SH-SY5Y (cell line): ENCODE results near the gene MYRF.
A peak's percentile ranks its signal among the peaks of the same experiment; 100 is the strongest.

ENCODE experiments used
- GATA2 ChIP-seq: IDR thresholded peaks from 2 replicates; pipeline ENCODE4 v1.6.1; 2011; ENCODE audit warnings: mild to moderate bottlenecking, low read depth, low read length
- GATA3 ChIP-seq: IDR thresholded peaks from 2 replicates; pipeline ENCODE4 v1.6.1; 2011; ENCODE audit warnings: low read depth, mild to moderate bottlenecking, low read length, moderate library complexity

The MYRF gene

GRCh38 chr11:61778357-61778886, 26.0 kb downstream of the MYRF start:
- TF ChIP-seq GATA3 (no peak), GATA2 (no peak)

GRCh38 chr11:61778920-61779650, 26.6 kb downstream of the MYRF start:
- no peak for TF ChIP-seq GATA3
- TF ChIP-seq GATA2 = no peak

GRCh38 chr11:61779666-61780525, 27.5 kb downstream of the MYRF start:
- no peak for TF ChIP-seq GATA2
- no peak for TF ChIP-seq GATA3

GRCh38 chr11:61780581-61781162, 28.2 kb downstream of the MYRF start:
- TF ChIP-seq GATA3 (no peak), GATA2 (no peak)

DNA sequence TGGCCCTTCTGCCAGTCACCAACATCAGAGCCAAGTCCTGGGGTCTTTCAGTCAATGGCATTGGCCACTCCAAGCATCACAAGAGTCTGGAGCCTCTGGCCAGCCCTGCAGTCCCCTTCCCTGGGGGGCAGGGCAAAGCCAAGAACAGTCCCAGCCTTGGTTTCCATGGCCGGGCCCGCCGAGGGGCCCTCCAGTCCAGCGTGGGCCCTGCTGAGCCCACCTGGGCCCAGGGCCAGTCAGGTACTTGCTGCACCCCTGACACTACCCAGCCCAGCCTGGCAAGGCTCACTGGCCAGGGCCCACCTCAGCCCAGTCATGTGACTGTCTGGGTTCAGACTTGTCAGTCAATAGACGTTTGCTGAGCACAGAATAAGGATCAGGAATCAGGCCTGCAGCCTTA, 29.1 kb downstream of the MYRF start:
- TF ChIP-seq GATA3 = no peak
- no peak for TF ChIP-seq GATA2

DNA sequence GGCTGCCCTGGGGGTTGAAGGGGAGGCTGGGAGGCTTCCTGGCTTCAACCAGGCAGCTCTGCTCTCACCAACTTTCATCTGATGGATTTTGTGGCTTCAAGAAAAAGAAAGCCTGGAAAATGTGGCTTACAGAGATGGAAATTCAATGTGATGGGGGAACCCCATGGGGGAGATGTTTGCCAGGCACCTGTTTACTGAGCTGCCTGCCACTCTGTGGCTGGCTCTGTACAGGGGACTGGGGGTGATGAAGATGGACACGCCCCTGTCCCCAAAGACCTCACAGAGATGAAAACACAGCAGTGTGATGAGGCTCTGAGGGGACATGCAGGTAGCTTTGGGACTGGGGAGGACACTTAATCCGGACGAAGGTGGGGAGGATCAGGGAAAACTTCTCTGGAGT, 29.9 kb downstream of the MYRF start:
- no peak for TF ChIP-seq GATA3
- no peak for TF ChIP-seq GATA2

- no peak for TF ChIP-seq GATA3
- TF ChIP-seq GATA2 = no peak
These were observed 30.4 kb downstream of the MYRF start for GRCh38 chr11:61782841-61783240.

DNA sequence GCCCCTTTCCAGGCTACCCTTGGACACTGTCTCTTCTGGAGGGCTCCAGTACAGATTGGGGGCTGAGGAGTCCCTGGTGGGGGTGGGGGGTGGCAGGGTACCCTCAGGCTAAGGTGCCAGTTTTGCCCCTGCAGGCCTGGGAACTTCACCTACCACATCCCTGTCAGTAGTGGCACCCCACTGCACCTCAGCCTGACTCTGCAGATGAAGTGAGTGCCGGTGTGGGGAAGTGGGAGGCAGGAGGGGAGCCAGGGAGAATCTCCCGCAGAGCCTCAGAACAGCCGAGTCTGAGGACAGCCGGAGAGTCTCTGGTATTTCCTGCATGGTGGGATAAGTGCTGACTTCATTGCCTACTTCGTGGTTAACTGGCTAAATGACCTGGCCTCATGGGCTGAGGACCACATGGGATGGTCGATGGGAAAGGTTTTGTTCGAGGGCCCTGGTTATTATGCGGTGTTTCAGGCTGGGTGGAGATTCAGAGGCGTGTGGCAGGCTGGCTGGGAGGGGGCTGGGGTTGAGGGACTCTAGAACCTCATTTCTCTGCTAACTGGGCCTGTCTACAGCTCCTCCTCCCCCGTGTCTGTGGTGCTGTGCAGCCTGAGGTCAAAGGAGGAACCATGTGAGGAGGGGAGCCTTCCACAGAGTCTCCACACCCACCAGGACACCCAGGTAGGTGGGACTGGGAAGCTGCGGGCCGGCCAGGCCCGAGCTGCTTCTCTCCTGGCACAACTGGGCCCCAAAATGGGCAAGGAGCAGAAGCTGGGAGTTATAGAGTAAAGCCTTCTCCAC, 31.5 kb downstream of the MYRF start:
- no peak for TF ChIP-seq GATA3
- TF ChIP-seq GATA2 = no peak

- TF ChIP-seq GATA2 (no peak), GATA3 (no peak)
These were observed 32.0 kb downstream of the MYRF start for GRCh38 chr11:61784506-61784805.

GRCh38 chr11:61785837-61786402, 33.5 kb downstream of the MYRF start:
- no peak for TF ChIP-seq GATA2
- no peak for TF ChIP-seq GATA3

- TF ChIP-seq GATA3 (no peak), GATA2 (no peak)
These were observed 35.6 kb downstream of the MYRF start for GRCh38 chr11:61787928-61788491.

DNA sequence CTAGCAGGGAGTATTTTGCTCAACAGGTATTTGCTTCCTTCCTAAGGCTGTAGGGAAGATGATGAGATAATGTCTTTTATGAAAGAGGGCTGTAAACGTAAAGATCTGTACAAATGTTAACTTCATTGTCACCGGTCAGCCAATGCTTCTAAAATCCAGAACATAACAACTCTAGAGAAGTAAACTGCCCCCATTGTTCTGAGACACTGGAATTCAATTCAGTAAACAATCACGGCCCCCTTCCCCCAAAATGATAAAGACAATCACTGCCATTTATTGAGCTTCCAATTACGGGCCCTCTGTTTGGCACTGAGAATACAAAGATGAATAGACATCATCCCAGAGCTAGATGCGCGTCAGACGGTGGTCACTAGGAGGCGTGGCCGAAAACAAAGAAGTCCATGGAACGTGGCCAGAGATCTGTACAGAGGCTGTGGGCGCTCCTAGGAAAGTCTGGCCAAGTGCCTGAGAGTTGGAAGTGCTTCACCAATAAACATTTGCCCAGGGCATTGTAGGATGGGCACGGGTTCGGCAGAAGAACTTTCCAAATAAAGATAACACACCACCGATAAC, 39.4 kb downstream of the MYRF start:
- TF ChIP-seq GATA3 (no peak), GATA2 (0 out of 2 replicates have a peak, but pooled peaks have one; percentile 7)

GRCh38 chr11:61792310-61793082, 40.1 kb downstream of the MYRF start, which contains the start of the genes FEN1 and TMEM258:
Gene FEN1, plus strand, starts transcription at chr11:61792911. Its CDS starts 2,451 bp downstream, at chr11:61795362.
Gene TMEM258, minus strand, starts transcription at chr11:61792599. Its CDS starts 41 bp downstream, at chr11:61792558.
- TF ChIP-seq GATA3 (no peak), GATA2 (no peak)
